ENCODE data around the gene MYOT.
"Not testable (repeated sequence)": the region's sequence is repeated elsewhere in the genome, so short reads cannot be mapped to it uniquely, and the experiment has no call there.

The MYOT gene

DNA sequence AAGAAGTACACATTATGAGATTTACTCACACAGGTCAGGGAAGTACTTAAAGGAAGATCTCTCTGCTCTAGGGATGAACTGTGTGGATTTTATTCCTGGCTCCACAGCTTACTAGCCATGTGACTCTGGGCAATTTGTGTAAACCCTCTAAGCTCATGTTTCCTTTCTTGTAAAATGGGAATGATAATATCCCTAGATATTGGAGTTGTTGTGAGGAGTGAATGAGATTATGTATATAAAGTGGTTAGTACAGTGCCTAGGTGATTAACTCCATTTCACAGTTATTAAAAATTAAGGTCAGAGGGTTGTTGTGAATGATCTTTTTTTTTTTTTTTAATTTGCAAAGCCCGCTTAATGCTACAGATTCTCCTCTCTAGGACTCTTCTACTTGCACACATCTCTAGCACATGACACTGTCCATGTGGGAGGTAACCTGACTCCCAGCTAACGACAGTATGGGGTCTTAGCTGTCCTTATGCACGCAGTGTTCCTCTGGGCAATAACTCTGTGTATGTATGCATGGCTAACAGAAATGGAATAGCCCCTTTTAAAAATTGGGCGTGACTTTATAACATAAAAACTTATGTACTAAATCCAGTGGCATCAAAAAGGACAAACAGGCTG is 23.9 kb upstream of the MYOT start:
- DNase-seq: no peak
- Histone ChIP-seq H3K4me2 (ENCODE audit: low read depth, low read length) (no peak overlapping the region), H3K4me1 (ENCODE audit: low read length) (0 out of 2 replicates have a peak, but pooled peaks cover 10% of the 10 kb centered on the region), H3K27me3 (replicated peaks; ENCODE audit: insufficient read depth, low read length) (no peaks in the 10 kb centered on the region), H3K36me3 (replicated peaks; ENCODE audit: insufficient read depth, low read length) (no peaks in the 10 kb centered on the region), H3K27ac (ENCODE audit: low read length) (no peak overlapping the region), H3K9me2 (replicated peaks; ENCODE audit: insufficient read depth, low read length) (no peaks in the 10 kb centered on the region), H3K9ac (ENCODE audit: low read length) (no peak overlapping the region), H3K79me2 (ENCODE audit: low read length) (no peaks in the 10 kb centered on the region), H3K9me3 (replicated peaks; ENCODE audit: insufficient read depth, low read length) (no peaks in the 10 kb centered on the region), H3F3A (ENCODE audit: insufficient read depth, low read length) (no peaks in the 10 kb centered on the region), H4K20me1 (ENCODE audit: insufficient read depth, low read length) (no peaks in the 10 kb centered on the region), H3K4me3 (ENCODE audit: low read length) (no peak overlapping the region), H2AFZ (ENCODE audit: low read length) (no peak overlapping the region)
- TF ChIP-seq, protein P1, sequence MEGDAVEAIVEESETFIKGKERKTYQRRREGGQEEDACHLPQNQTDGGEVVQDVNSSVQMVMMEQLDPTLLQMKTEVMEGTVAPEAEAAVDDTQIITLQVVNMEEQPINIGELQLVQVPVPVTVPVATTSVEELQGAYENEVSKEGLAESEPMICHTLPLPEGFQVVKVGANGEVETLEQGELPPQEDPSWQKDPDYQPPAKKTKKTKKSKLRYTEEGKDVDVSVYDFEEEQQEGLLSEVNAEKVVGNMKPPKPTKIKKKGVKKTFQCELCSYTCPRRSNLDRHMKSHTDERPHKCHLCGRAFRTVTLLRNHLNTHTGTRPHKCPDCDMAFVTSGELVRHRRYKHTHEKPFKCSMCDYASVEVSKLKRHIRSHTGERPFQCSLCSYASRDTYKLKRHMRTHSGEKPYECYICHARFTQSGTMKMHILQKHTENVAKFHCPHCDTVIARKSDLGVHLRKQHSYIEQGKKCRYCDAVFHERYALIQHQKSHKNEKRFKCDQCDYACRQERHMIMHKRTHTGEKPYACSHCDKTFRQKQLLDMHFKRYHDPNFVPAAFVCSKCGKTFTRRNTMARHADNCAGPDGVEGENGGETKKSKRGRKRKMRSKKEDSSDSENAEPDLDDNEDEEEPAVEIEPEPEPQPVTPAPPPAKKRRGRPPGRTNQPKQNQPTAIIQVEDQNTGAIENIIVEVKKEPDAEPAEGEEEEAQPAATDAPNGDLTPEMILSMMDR (IDR thresholded peaks at IDR 0.05; ENCODE audit: low read length): no peak
- TF ChIP-seq EZH2phosphoT487 (IDR thresholded peaks at IDR 0.05; ENCODE audit: low read length) (no peak), EZH2 (optimal IDR thresholded peaks at IDR 0.05; ENCODE audit: low read depth, low read length) (no peak)

DNA sequence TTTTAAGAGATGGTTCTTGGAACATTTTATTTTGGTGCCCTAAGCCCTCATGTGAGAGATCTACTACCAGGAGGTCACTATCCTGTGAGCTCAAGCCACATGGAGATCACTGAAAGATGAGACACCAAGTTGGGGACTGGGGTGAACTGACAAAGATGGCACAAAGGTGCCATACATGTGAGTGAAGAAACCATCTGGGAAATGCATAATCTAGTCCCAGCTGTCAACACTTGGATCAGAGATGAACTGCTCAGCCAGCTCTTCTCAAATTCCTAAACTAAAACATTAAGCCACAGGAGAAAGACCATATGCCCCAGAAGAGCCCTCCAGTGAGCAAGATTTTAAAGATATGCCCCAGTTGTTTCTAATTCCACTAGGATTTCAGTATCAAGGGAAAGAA is 22.2 kb upstream of the MYOT start:
- Histone ChIP-seq H3K27ac (ENCODE audit: low read length) (no peak overlapping the region), H3K9ac (ENCODE audit: low read length) (no peak overlapping the region), H4K20me1 (ENCODE audit: insufficient read depth, low read length) (no peaks in the 10 kb centered on the region), H3K9me2 (replicated peaks; ENCODE audit: insufficient read depth, low read length) (no peaks in the 10 kb centered on the region), H3K9me3 (replicated peaks; ENCODE audit: insufficient read depth, low read length) (no peaks in the 10 kb centered on the region), H3K4me3 (ENCODE audit: low read length) (no peak overlapping the region), H3K36me3 (replicated peaks; ENCODE audit: insufficient read depth, low read length) (no peaks in the 10 kb centered on the region), H3K79me2 (ENCODE audit: low read length) (no peaks in the 10 kb centered on the region), H3K4me2 (ENCODE audit: low read depth, low read length) (no peak overlapping the region), H3F3A (ENCODE audit: insufficient read depth, low read length) (no peaks in the 10 kb centered on the region), H2AFZ (ENCODE audit: low read length) (no peak overlapping the region), H3K4me1 (ENCODE audit: low read length) (0 out of 2 replicates have a peak, but pooled peaks cover 10% of the 10 kb centered on the region), H3K27me3 (replicated peaks; ENCODE audit: insufficient read depth, low read length) (no peaks in the 10 kb centered on the region)
- DNase-seq: no peak
- TF ChIP-seq, protein P1 (IDR thresholded peaks at IDR 0.05; ENCODE audit: low read length): no peak
- TF ChIP-seq EZH2phosphoT487 (IDR thresholded peaks at IDR 0.05; ENCODE audit: low read length): no peak
- TF ChIP-seq EZH2 (optimal IDR thresholded peaks at IDR 0.05; ENCODE audit: low read depth, low read length): no peak

DNA sequence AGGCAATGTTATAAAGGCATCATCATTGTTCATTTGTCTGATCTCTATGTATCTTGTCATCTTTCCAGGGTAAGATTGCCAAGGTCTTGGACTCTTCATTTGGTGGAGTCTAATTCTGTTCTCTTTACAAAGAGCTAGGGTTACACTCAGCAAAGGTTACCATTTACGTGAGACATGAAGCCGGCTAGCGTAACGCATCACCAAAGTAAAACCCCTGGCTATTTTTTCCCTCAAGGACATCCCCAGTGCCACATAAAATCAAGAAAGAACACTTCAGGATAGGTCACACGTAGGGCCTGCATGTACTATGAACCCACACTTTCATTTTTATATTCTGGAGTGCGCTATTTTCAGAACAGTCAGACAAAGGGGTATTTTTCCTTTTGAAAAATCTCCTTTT is 20.0 kb upstream of the MYOT start:
- Histone ChIP-seq H3K9me3 (replicated peaks; ENCODE audit: insufficient read depth, low read length) (no peaks in the 10 kb centered on the region), H3K79me2 (ENCODE audit: low read length) (no peaks in the 10 kb centered on the region), H2AFZ (ENCODE audit: low read length) (no peak overlapping the region), H3K9me2 (replicated peaks; ENCODE audit: insufficient read depth, low read length) (no peaks in the 10 kb centered on the region), H3K4me1 (ENCODE audit: low read length) (no peaks in the 10 kb centered on the region), H3K27ac (ENCODE audit: low read length) (no peak overlapping the region), H3F3A (ENCODE audit: insufficient read depth, low read length) (no peaks in the 10 kb centered on the region), H3K27me3 (replicated peaks; ENCODE audit: insufficient read depth, low read length) (no peaks in the 10 kb centered on the region), H4K20me1 (ENCODE audit: insufficient read depth, low read length) (no peaks in the 10 kb centered on the region), H3K9ac (ENCODE audit: low read length) (no peak overlapping the region), H3K4me3 (ENCODE audit: low read length) (no peak overlapping the region), H3K36me3 (replicated peaks; ENCODE audit: insufficient read depth, low read length) (no peaks in the 10 kb centered on the region), H3K4me2 (ENCODE audit: low read depth, low read length) (no peak overlapping the region)
- TF ChIP-seq EZH2 (optimal IDR thresholded peaks at IDR 0.05; ENCODE audit: low read depth, low read length) (no peak), EZH2phosphoT487 (IDR thresholded peaks at IDR 0.05; ENCODE audit: low read length) (no peak)
- TF ChIP-seq, protein P1 (IDR thresholded peaks at IDR 0.05; ENCODE audit: low read length): no peak
- no peak for DNase-seq

DNA sequence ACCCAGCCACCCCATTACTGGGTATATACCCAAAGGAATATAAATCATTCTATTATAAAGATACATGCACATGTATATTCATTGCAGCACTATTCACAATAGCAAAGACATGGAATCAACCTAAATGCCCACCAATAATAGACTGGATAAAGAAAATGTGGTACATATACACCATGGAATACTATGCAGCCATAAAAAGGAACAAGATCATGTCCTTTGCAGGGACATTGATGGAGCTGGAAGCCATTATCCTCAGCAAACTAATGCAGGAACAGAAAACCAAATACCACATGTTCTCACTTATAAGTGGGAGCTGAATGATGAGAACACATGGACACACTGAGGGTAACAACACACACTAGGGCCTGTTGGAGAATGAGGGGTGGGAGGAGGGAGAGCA is 14.5 kb upstream of the MYOT start:
- Histone ChIP-seq H3K27me3 (replicated peaks; ENCODE audit: insufficient read depth, low read length) (peaks cover 23% of the 10 kb centered on the region), H3K4me1 (ENCODE audit: low read length) (peaks cover 16% of the 10 kb centered on the region)
- H2AFZ ChIP-seq (ENCODE audit: low read length); H4K20me1 ChIP-seq (ENCODE audit: insufficient read depth, low read length); DNase-seq; H3K79me2 ChIP-seq (ENCODE audit: low read length); H3F3A ChIP-seq (ENCODE audit: insufficient read depth, low read length); H3K9me3 ChIP-seq (replicated peaks; ENCODE audit: insufficient read depth, low read length); H3K4me2 ChIP-seq (ENCODE audit: low read depth, low read length); H3K36me3 ChIP-seq (replicated peaks; ENCODE audit: insufficient read depth, low read length); H3K9me2 ChIP-seq (replicated peaks; ENCODE audit: insufficient read depth, low read length); H3K9ac ChIP-seq (ENCODE audit: low read length); H3K4me3 ChIP-seq (ENCODE audit: low read length); H3K27ac ChIP-seq (ENCODE audit: low read length): not testable (repeated sequence)
